IMR-90 (cell line): ENCODE measurements around the gene THADA. TPM values are rescaled to one million over a fixed set of nuclear protein-coding genes. Genes with fewer than 3 reads are reported as not detected.
A peak's percentile ranks its signal among the peaks of the same experiment; 100 is the strongest.

Source experiments
- ATAC-seq: fragments of 200-7000 bp; cut with Tn5 transposase; 2 replicates; pipeline ENCODE4 v1.9.1; 2020; ENCODE audit warnings: low read depth, mild to moderate bottlenecking, moderate library complexity
- BruUV-seq: library from RNA; stranded (reverse); fragments of 400-500 nt; replicated peaks from 2 replicates; lab custom pipeline; 2021; lab: Mats Ljungman, UMichigan
- CTCF ChIA-PET: fragments of 300-600 bp; formaldehyde crosslinking; extraction: SDS; loops from one replicate; lab custom pipeline; 2021; ENCODE audit warnings: antibody characterized with exemption; lab: Yijun Ruan, JAX
- POLR2A ChIA-PET: fragments of 300-600 bp; sonication (Branson Sonifier 250); formaldehyde crosslinking; loops from one replicate; lab custom pipeline; 2022; ENCODE audit warnings: antibody characterized with exemption; ENCODE audit not compliant: unreplicated experiment; lab: Charles Lee
- DNase-seq: peaks from one replicate; pipeline ENCODE4 v3.0.0; 2013
- H2AFZ ChIP-seq: replicated peaks from 2 replicates; pipeline ENCODE3; 2013; ENCODE audit warnings: low read length, mild to moderate bottlenecking; ENCODE audit not compliant: poor library complexity
- H2AK5ac ChIP-seq: 2 replicates; pipeline ENCODE4 v1.6.1; 2013; ENCODE audit warnings: low read depth, low read length, inconsistent platforms
- H2AK9ac ChIP-seq: replicated peaks from 2 replicates; pipeline ENCODE3; 2013; ENCODE audit warnings: mild to moderate bottlenecking, low read depth, low read length, moderate library complexity; ENCODE audit not compliant: poor library complexity
- H2BK120ac ChIP-seq: 2 replicates; pipeline ENCODE4 v1.6.1; 2013; ENCODE audit warnings: low read depth, low read length, inconsistent platforms
- H2BK15ac ChIP-seq: 3 replicates; pipeline ENCODE4 v1.6.1; 2013; ENCODE audit warnings: low read depth, low read length, inconsistent platforms
- H2BK20ac ChIP-seq: 2 replicates; pipeline ENCODE4 v1.6.1; 2013; ENCODE audit warnings: low read depth, mild to moderate bottlenecking, inconsistent platforms, low read length, moderate library complexity
- H2BK5ac ChIP-seq: 2 replicates; pipeline ENCODE4 v1.6.1; 2013; ENCODE audit warnings: mild to moderate bottlenecking, low read depth, low read length, inconsistent platforms; ENCODE audit not compliant: poor library complexity, severe bottlenecking
- H3K14ac ChIP-seq: replicated peaks from 2 replicates; pipeline ENCODE4 v1.6.1; 2013; ENCODE audit warnings: low read depth, low read length, inconsistent platforms
- H3K18ac ChIP-seq: 2 replicates; pipeline ENCODE4 v1.6.1; 2013; ENCODE audit warnings: low read depth, low read length, control low read depth
- H3K23ac ChIP-seq: 2 replicates; pipeline ENCODE4 v1.6.1; 2013; ENCODE audit warnings: low read depth, low read length, inconsistent platforms
- H3K27ac ChIP-seq: 2 replicates; pipeline ENCODE4 v1.5.1; 2013; ENCODE audit warnings: mild to moderate bottlenecking, control low read depth, low read length; ENCODE audit not compliant: insufficient read depth
- H3K27me3 ChIP-seq: 2 replicates; pipeline ENCODE4 v1.6.1; 2013; ENCODE audit warnings: low read length; ENCODE audit not compliant: control insufficient read depth, insufficient read depth
- H3K36me3 ChIP-seq: 2 replicates; pipeline ENCODE4 v1.6.1; 2013; ENCODE audit warnings: low read length, mixed read lengths; ENCODE audit not compliant: control insufficient read depth, insufficient read depth
- H3K4ac ChIP-seq: 2 replicates; pipeline ENCODE4 v1.6.1; 2013; ENCODE audit warnings: low read depth, low read length, inconsistent platforms
- H3K4me1 ChIP-seq: 2 replicates; pipeline ENCODE4 v1.6.1; 2013; ENCODE audit warnings: low read length, mixed read lengths; ENCODE audit not compliant: control insufficient read depth, insufficient read depth
- H3K4me2 ChIP-seq: 2 replicates; pipeline ENCODE4 v1.6.1; 2013; ENCODE audit warnings: low read depth, mild to moderate bottlenecking, control low read depth, low read length, moderate library complexity
- H3K4me3 ChIP-seq: 2 replicates; pipeline ENCODE4 v1.5.1; 2013; ENCODE audit warnings: low read depth, mild to moderate bottlenecking, control low read depth, low read length, moderate library complexity; ENCODE audit not compliant: insufficient read depth
- H3K56ac ChIP-seq: 2 replicates; pipeline ENCODE4 v1.6.1; 2013; ENCODE audit warnings: low read length, inconsistent platforms; ENCODE audit not compliant: insufficient read depth; ENCODE audit errors: extremely low read depth
- H3K79me1 ChIP-seq, 2 experiments: 2 replicates each; pipeline ENCODE4 v1.6.1; 2013; ENCODE audit warnings: low read length in 2 of 2, inconsistent platforms in 1 of 2, low read depth in 1 of 2
- H3K9ac ChIP-seq: 2 replicates; pipeline ENCODE4 v1.6.1; 2013; ENCODE audit warnings: low read depth, low read length, control low read depth
- H3K9me1 ChIP-seq: 2 replicates; pipeline ENCODE4 v1.6.1; 2013; ENCODE audit warnings: low read length, inconsistent platforms; ENCODE audit not compliant: insufficient read depth
- H3K9me3 ChIP-seq: 2 replicates; pipeline ENCODE4 v1.6.1; 2013; ENCODE audit warnings: low read length; ENCODE audit not compliant: control insufficient read depth, insufficient read depth
- H4K20me1 ChIP-seq: 2 replicates; pipeline ENCODE4 v1.6.1; 2013; ENCODE audit warnings: low read length, inconsistent platforms; ENCODE audit not compliant: insufficient read depth
- H4K5ac ChIP-seq: 2 replicates; pipeline ENCODE4 v1.6.1; 2013; ENCODE audit warnings: mild to moderate bottlenecking, low read depth, low read length, control low read depth
- H4K8ac ChIP-seq, 2 experiments: 2 replicates each; pipeline ENCODE4 v1.6.1; 2013; ENCODE audit warnings: low read depth in 2 of 2, low read length in 2 of 2, control low read depth in 1 of 2, inconsistent platforms in 1 of 2
- H4K91ac ChIP-seq: 2 replicates; pipeline ENCODE4 v1.6.1; 2013; ENCODE audit warnings: low read depth, low read length, inconsistent platforms; ENCODE audit not compliant: insufficient read depth
- BHLHE40 ChIP-seq: fragments of 150-350 bp; IDR thresholded peaks from 2 replicates; pipeline ENCODE4 v1.6.1; 2016; ENCODE audit warnings: mild to moderate bottlenecking, low read depth, low read length
- CHD1 ChIP-seq: IDR thresholded peaks from 2 replicates; pipeline ENCODE4 v1.6.1; 2012; ENCODE audit warnings: low read depth, low read length, improper control_type of control experiment
- CTCF ChIP-seq: conservative IDR thresholded peaks from 2 replicates; pipeline ENCODE4 v1.5.1; 2012; ENCODE audit warnings: mild to moderate bottlenecking, low read depth, low read length, improper control_type of control experiment
- FOS ChIP-seq: fragments of 150-350 bp; IDR thresholded peaks from 2 replicates; pipeline ENCODE4 v1.6.1; 2016; ENCODE audit warnings: low read depth, low read length
- MAFK ChIP-seq: IDR thresholded peaks from 2 replicates; pipeline ENCODE4 v1.6.1; 2012; ENCODE audit warnings: low read depth, low read length, improper control_type of control experiment
- MAZ ChIP-seq: IDR thresholded peaks from 2 replicates; pipeline ENCODE4 v1.6.1; 2012; ENCODE audit warnings: low read depth, mild to moderate bottlenecking, low read length, improper control_type of control experiment, moderate library complexity, borderline replicate concordance
- NFE2L2 ChIP-seq: fragments of 150-350 bp; IDR thresholded peaks from 2 replicates; pipeline ENCODE4 v1.6.1; 2016; ENCODE audit warnings: low read depth, mild to moderate bottlenecking, low read length
- RAD21 ChIP-seq: IDR thresholded peaks from 2 replicates; pipeline ENCODE4 v1.6.1; 2012; ENCODE audit warnings: low read length, improper control_type of control experiment
- RCOR1 ChIP-seq: IDR thresholded peaks from 2 replicates; pipeline ENCODE4 v1.6.1; 2012; ENCODE audit warnings: mild to moderate bottlenecking, low read length, improper control_type of control experiment; ENCODE audit not compliant: insufficient replicate concordance
- SMC3 ChIP-seq: fragments of 150-350 bp; IDR thresholded peaks from 2 replicates; pipeline ENCODE4 v1.6.1; 2016; ENCODE audit warnings: low read depth, mild to moderate bottlenecking, antibody characterized with exemption, low read length, moderate library complexity
- USF2 ChIP-seq: fragments of 150-350 bp; IDR thresholded peaks from 2 replicates; pipeline ENCODE4 v1.6.1; 2017; ENCODE audit warnings: mild to moderate bottlenecking, antibody characterized with exemption, low read length, low read depth
- WGBS, 2 experiments: methylation state at CpG; one replicate each; pipeline versions ENCODE4 v1.1.5 to v1.1.7; 2013; ENCODE audit warnings: missing lambda C conversion rate in 2 of 2; ENCODE audit not compliant: insufficient read length in 1 of 2; ENCODE audit errors: extremely low coverage in 2 of 2; 5-methylcytosine and 5-hydroxymethylcytosine counted together
- dilution Hi-C: fragments of 300-500 bp; cut with HindIII; formaldehyde crosslinking; loops from one replicate; pipeline ENCODE4 v1.14.3; 2018; ENCODE audit warnings: low sequenced_read_pairs; ENCODE audit not compliant: unreplicated experiment
- in situ Hi-C: fragments of 300-500 bp; cut with MboI; formaldehyde crosslinking; loops from 3 replicates; pipeline ENCODE4 v1.14.3; 2019; ENCODE audit warnings: low sequenced_read_pairs, inconsistent platforms, mixed read lengths
- intact Hi-C: fragments of 100-400 bp; cut with micrococcal nuclease; formaldehyde crosslinking; loops from 2 replicates; pipeline ENCODE4 v1.10.0; 2022
- polyA plus RNA-seq, 3 experiments: library from polyadenylated mRNA; depleted of rRNA; stranded (reverse); fragments of >200 nt; gene quantifications; 2 replicates each; pipeline ENCODE4 v1.2.3, GENCODE V29; 2012; ENCODE audit warnings: low replicate concordance in 1 of 3
- total RNA-seq: library from RNA; depleted of rRNA; stranded (reverse); fragments of >200 nt; gene quantifications from 2 replicates; pipeline ENCODE4 v1.2.3, GENCODE V29; 2012

Gene THADA
- total and polyA plus RNA-seq, 2 of the 4 experiments (the other 2 are of a cell fraction), result 10.5 to 21.3 TPM

DNA sequence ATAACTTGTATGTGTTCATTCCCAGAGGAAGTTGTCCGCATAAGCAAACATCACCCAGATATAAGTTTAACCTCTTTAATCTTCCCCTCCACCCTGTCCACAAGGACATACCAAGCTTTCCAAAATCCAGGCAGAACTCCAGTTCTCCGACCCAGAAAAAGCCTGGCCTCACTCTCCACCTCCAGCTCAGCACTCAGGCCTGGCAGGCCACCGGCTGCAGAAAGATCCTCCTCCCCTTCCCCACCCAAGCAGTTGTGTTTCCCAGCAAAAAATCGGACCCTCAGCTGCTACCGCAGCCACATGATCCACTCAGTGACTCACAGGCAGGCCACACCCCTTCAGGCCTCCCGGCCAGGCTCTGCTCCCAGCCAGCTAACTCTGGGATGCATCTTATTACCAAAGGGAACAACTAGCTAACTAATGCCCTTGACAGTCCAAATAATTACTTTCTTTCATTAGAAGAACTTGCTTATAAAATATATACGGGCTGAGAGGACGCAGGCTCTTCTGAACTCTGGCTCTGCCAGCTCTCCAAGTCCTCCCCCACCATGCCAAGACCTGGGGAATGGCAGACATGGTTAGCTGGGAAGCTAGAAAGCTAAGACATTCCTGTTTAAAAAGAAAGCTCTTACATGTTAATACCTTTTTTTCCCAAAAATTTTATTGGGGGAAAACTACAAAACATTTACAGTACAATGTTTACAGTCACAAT is 373.9 kb downstream of the THADA start (continued):
- TF ChIP-seq CHD1, result no peak
- TF ChIP-seq BHLHE40, result peak; percentile 11; the same call in 1 of the 2 replicates
- TF ChIP-seq SMC3, result no peak; the same call in 1 of the 2 replicates

DNA sequence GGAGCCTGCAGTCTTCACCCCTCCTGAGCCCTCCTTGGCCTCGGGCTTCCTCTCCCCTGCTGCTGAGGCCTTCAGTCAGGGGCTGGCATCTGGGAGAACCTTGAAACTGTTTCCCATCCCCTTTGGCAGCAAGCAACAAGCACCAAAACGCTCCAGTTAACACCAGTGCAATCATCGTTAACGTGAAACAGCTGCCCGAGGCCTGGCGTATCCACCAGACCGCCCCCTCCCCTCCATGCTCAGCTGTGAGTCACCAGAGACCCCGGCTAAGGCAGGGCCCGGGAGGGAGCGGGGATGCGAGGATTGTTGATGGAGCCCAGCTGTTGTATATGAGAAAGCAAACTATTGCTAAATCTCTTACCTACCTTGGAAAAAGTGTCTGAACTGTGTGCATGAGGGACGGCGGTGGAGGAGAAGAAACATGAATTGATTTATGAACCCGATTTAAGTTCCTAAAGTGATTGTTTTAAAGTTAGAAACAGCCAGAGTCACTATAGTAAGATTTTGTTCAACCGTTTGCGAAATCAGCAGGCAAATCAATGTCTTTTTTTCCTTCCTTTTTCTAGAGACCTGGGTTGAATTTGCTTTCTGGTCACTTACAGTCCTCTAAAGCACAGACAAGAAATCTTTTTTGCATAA is 374.6 kb downstream of the THADA start:
- Histone ChIP-seq H3K9ac (peak overlapping the region; percentile 82), H3K9me3 (no peaks in the 10 kb centered on the region), H3K18ac (peak overlapping the region; percentile 76), H4K8ac (peak overlapping the region; percentile 85 to 95), H3K79me1 (peaks cover 7 to 20% of the 10 kb centered on the region in 2 experiments), H4K91ac (peak overlapping the region; percentile 97), H2BK5ac (peak overlapping the region; percentile 98), H3K27me3 (no peaks in the 10 kb centered on the region), H2BK20ac (peak overlapping the region; percentile 59), H3K36me3 (peaks cover 24% of the 10 kb centered on the region), H2AK5ac (peak overlapping the region; percentile 63), H2BK120ac (peak overlapping the region; percentile 94), H3K4me1 (peaks cover 22% of the 10 kb centered on the region), H3K4me3 (peak overlapping the region; percentile 3; the same call in 1 of the 2 replicates), H2BK15ac (peak overlapping the region; percentile 87; the same call in 2 of the 3 replicates), H2AFZ (peak overlapping the region; percentile 79), H3K14ac (peak overlapping the region; percentile 94), H4K5ac (peak overlapping the region; percentile 77), H3K9me1 (peaks cover 15% of the 10 kb centered on the region), H3K4ac (peak overlapping the region; percentile 99), H3K23ac (peak overlapping the region; percentile 97), H4K20me1 (peaks cover 37% of the 10 kb centered on the region), H3K4me2 (peak overlapping the region; percentile 75), H3K56ac (peak overlapping the region; percentile 98), H3K27ac (peak overlapping the region; percentile 98), H2AK9ac (peak overlapping the region; percentile 92)
- intact Hi-C loops, result loop anchor here (2.0 to 5.0 kb wide), 3 partner anchors 62 to 134 kb away; no protein-coding TSS in a partner anchor
- BruUV-seq, result no TSS peak
- ATAC-seq (peak; percentile 16), DNase-seq (peak; percentile 95)
- ChIA-PET POLR2A (interaction anchor here (0.6 to 1.3 kb wide), 8 partner anchors 14 to 257 kb away, joined by 3 to 6 read pairs (median 4); no protein-coding TSS in a partner anchor), CTCF (interaction anchor here (0.5 to 1.4 kb wide), 3 partner anchors 132 to 364 kb away, joined by 3 read pairs; no protein-coding TSS in a partner anchor)
- dilution Hi-C loops, result no loop called here
- in situ Hi-C loops, result loop anchor here (10.0 kb wide), 2 partner anchors 146 to 246 kb away; no protein-coding TSS in a partner anchor
- no CpG with 5 or more reads among the region's 16 CpGs for WGBS, 2 experiments
- TF ChIP-seq SMC3, result no peak
- TF ChIP-seq CHD1, result no peak
- TF ChIP-seq CTCF, result no peak
- TF ChIP-seq USF2, result no peak
- TF ChIP-seq RAD21, result no peak
- TF ChIP-seq MAZ, result peak; percentile 81; the same call in 1 of the 2 replicates
- TF ChIP-seq FOS, result peak; percentile 88
- no peak for TF ChIP-seq RCOR1
- no peak for TF ChIP-seq MAFK
- no peak for TF ChIP-seq NFE2L2
